Hepatocyte (in vitro differentiated cells): ENCODE results near the gene GIPR. TPM values are rescaled to one million over a fixed set of nuclear protein-coding genes. Genes with fewer than 3 reads are reported as not detected.
"Not testable (repeated sequence)": the region's sequence is repeated elsewhere in the genome, so short reads cannot be mapped to it uniquely, and the experiment has no call there.

Experiments used
- DNase-seq: peaks from one replicate; pipeline ENCODE4 v3.0.0-alpha.2; 2016; ENCODE audit warnings: low spot score
- H2AFZ ChIP-seq: fragments of 200-600 bp; sonication (generic); 2 replicates; pipeline ENCODE4 v1.6.0; 2016; ENCODE audit warnings: antibody characterized with exemption, mild to moderate bottlenecking
- H3K27ac ChIP-seq: fragments of 200-600 bp; sonication (generic); 2 replicates; pipeline ENCODE4 v1.5.1; 2016; ENCODE audit warnings: mild to moderate bottlenecking
- H3K27me3 ChIP-seq: fragments of 200-600 bp; sonication (generic); 2 replicates; pipeline ENCODE4 v1.6.1; 2016
- H3K36me3 ChIP-seq: fragments of 200-600 bp; sonication (generic); replicated peaks from 2 replicates; pipeline ENCODE4 v1.5.1; 2016; ENCODE audit warnings: low read depth; ENCODE audit not compliant: insufficient read depth
- H3K4me1 ChIP-seq: fragments of 200-600 bp; sonication (generic); 2 replicates; pipeline ENCODE4 v1.5.1; 2016; ENCODE audit warnings: mild to moderate bottlenecking, moderate library complexity; ENCODE audit not compliant: insufficient read depth
- H3K4me2 ChIP-seq: fragments of 200-600 bp; sonication (generic); 2 replicates; pipeline ENCODE4 v1.6.0; 2016
- H3K4me3 ChIP-seq: fragments of 200-600 bp; sonication (generic); 2 replicates; pipeline ENCODE4 v1.5.1; 2016; ENCODE audit warnings: mild to moderate bottlenecking
- H3K79me2 ChIP-seq: fragments of 200-600 bp; sonication (generic); 2 replicates; pipeline ENCODE4 v1.6.0; 2017; ENCODE audit warnings: mild to moderate bottlenecking
- H3K9me2 ChIP-seq: fragments of 200-600 bp; sonication (generic); replicated peaks from 2 replicates; pipeline ENCODE4 v1.6.0; 2017; ENCODE audit warnings: mild to moderate bottlenecking; ENCODE audit not compliant: insufficient read depth
- H3K9me3 ChIP-seq: fragments of 200-600 bp; sonication (generic); 2 replicates; pipeline ENCODE4 v1.5.1; 2016; ENCODE audit warnings: low read depth, mild to moderate bottlenecking
- H4K20me1 ChIP-seq: fragments of 200-600 bp; sonication (generic); 2 replicates; pipeline ENCODE4 v1.6.0; 2016; ENCODE audit warnings: mild to moderate bottlenecking; ENCODE audit not compliant: insufficient read depth, poor library complexity, severe bottlenecking
- CTCF ChIP-seq: fragments of 200-600 bp; sonication (generic); IDR thresholded peaks from 2 replicates; pipeline ENCODE4 v1.5.1; 2016; ENCODE audit warnings: antibody characterized with exemption, mild to moderate bottlenecking; ENCODE audit not compliant: poor library complexity
- EZH2 ChIP-seq: fragments of 200-600 bp; sonication (generic); IDR thresholded peaks from 2 replicates; pipeline ENCODE4 v1.6.1; 2016; ENCODE audit warnings: antibody characterized with exemption, mild to moderate bottlenecking, borderline replicate concordance
- EZH2phosphoT487 ChIP-seq: fragments of 200-600 bp; sonication (generic); IDR thresholded peaks from one replicate; pipeline ENCODE4 v1.6.1; 2018; ENCODE audit warnings: antibody characterized with exemption, mild to moderate bottlenecking, low read depth, moderate library complexity; ENCODE audit not compliant: unreplicated experiment, severe bottlenecking
- WGBS: methylation state at CpG from one replicate; pipeline ENCODE4 v1.1.6; 2016; ENCODE audit warnings: low lambda C conversion rate; ENCODE audit errors: missing lambda C conversion rate; 5-methylcytosine and 5-hydroxymethylcytosine counted together
- polyA plus RNA-seq: library from polyadenylated mRNA; unstranded; fragments of >200 nt; fragmentation: Nextera tagmentation; extraction: Ambion mirVana; gene quantifications from 2 replicates; pipeline ENCODE4 v1.2.1, GENCODE V29; 2016
- total RNA-seq: library from RNA; depleted of rRNA; stranded (reverse); fragments of >200 nt; gene quantifications from 2 replicates; pipeline ENCODE4 v1.2.3, GENCODE V29; 2014

Gene GIPR
- total and polyA plus RNA-seq, 2 experiments from 2014 or later, result 2.7 to 5.6 TPM

- peaks cover 11% of the 10 kb centered on the region for H3K4me1 ChIP-seq
- DNase-seq, result peak; percentile 42
- H4K20me1 ChIP-seq, result no peaks in the 10 kb centered on the region
- no peak overlapping the region for H2AFZ ChIP-seq
- peak overlapping the region; percentile 76 for H3K4me2 ChIP-seq
- H3K27ac ChIP-seq, result peak overlapping the region; percentile 95
- no peaks in the 10 kb centered on the region for H3K9me3 ChIP-seq
- peak overlapping the region; percentile 15 for H3K4me3 ChIP-seq
- H3K27me3 ChIP-seq, result no peaks in the 10 kb centered on the region
- no peaks in the 10 kb centered on the region for H3K9me2 ChIP-seq
- no peak for TF ChIP-seq CTCF
- no peak for TF ChIP-seq EZH2
- no peak for TF ChIP-seq EZH2phosphoT487
- peaks cover 68% of the 10 kb centered on the region for H3K79me2 ChIP-seq
- WGBS, result 54% methylated on average over 12 of the region's 12 CpGs
- H3K36me3 ChIP-seq, result no peaks in the 10 kb centered on the region
Measured at GRCh38 chr19:45717983-45718650, 50.1 kb downstream of the GIPR start.

- peaks cover 70% of the 10 kb centered on the region for H3K79me2 ChIP-seq
- 99% methylated on average over 11 of the region's 11 CpGs for WGBS
- H3K36me3 ChIP-seq, H4K20me1 ChIP-seq, H3K4me3 ChIP-seq, H3K9me2 ChIP-seq, H3K4me2 ChIP-seq, DNase-seq, H2AFZ ChIP-seq, H3K27me3 ChIP-seq, H3K9me3 ChIP-seq: not testable (repeated sequence)
- H3K4me1 ChIP-seq, result peaks cover 11% of the 10 kb centered on the region
- H3K27ac ChIP-seq, result peak overlapping the region; percentile 78
Measured at GRCh38 chr19:45720065-45720464, 52.0 kb downstream of the GIPR start.

- H4K20me1 ChIP-seq, H3K4me3 ChIP-seq, H3K27me3 ChIP-seq, H3K4me1 ChIP-seq, H3K9me2 ChIP-seq, H3K9me3 ChIP-seq, H2AFZ ChIP-seq, H3K27ac ChIP-seq, H3K36me3 ChIP-seq, DNase-seq, H3K4me2 ChIP-seq: not testable (repeated sequence)
- WGBS, result 96% methylated on average over 18 of the region's 18 CpGs
- H3K79me2 ChIP-seq, result peaks cover 69% of the 10 kb centered on the region
Measured at GRCh38 chr19:45728683-45729082, 60.7 kb downstream of the GIPR start.

- Histone ChIP-seq H3K27me3 (no peaks in the 10 kb centered on the region), H3K27ac (peak overlapping the region; percentile 61), H3K79me2 (peaks cover 58% of the 10 kb centered on the region), H3K36me3 (no peaks in the 10 kb centered on the region), H3K4me3 (peak overlapping the region; percentile 70), H3K4me2 (peak overlapping the region; percentile 91), H3K9me3 (no peaks in the 10 kb centered on the region), H4K20me1 (no peaks in the 10 kb centered on the region), H3K4me1 (peaks cover 9% of the 10 kb centered on the region), H3K9me2 (no peaks in the 10 kb centered on the region), H2AFZ (peak overlapping the region; percentile 49)
- 5% methylated on average over 10 of the region's 10 CpGs for WGBS
- TF ChIP-seq EZH2, result no peak
- TF ChIP-seq CTCF, result no peak
- no peak for TF ChIP-seq EZH2phosphoT487
- DNase-seq, result peak; percentile 27
Measured at GRCh38 chr19:45729800-45730290, 61.8 kb downstream of the GIPR start.
